WTC11 (cell line): ENCODE results near the gene ZNF648.

ENCODE experiments used
- CBFB ChIP-seq: sonication (generic); formaldehyde crosslinking; IDR thresholded peaks from 2 replicates; pipeline ENCODE4 v1.8.1; 2022; ENCODE audit warnings: mild to moderate bottlenecking, low read depth, missing genetic modification reagents
- CTCF ChIP-seq: fragments of 200-600 bp; IDR thresholded peaks from 2 replicates; pipeline ENCODE4 v1.8.0; 2022; ENCODE audit warnings: antibody characterized with exemption
- IRF2 ChIP-seq: sonication (generic); formaldehyde crosslinking; IDR thresholded peaks from 2 replicates; pipeline ENCODE4 v1.8.0; 2022; ENCODE audit warnings: low read depth, missing genetic modification reagents, borderline replicate concordance
- MAX ChIP-seq: sonication (generic); formaldehyde crosslinking; IDR thresholded peaks from 2 replicates; pipeline ENCODE4 v1.8.0; 2022; ENCODE audit warnings: mild to moderate bottlenecking, missing genetic modification reagents
- MYBL2 ChIP-seq: sonication (generic); formaldehyde crosslinking; IDR thresholded peaks from 2 replicates; pipeline ENCODE4 v1.8.1; 2023; ENCODE audit warnings: mild to moderate bottlenecking, moderate library complexity, missing genetic modification reagents
- OVOL2 ChIP-seq: fragments of 250-450 bp; sonication (Bioruptor Pico); IDR thresholded peaks from 2 replicates; pipeline ENCODE4 v1.9.0; 2021; ENCODE audit warnings: mild to moderate bottlenecking, borderline replicate concordance
- ZNF232 ChIP-seq: sonication (generic); formaldehyde crosslinking; IDR thresholded peaks from 2 replicates; pipeline ENCODE4 v1.8.0; 2022; ENCODE audit warnings: mild to moderate bottlenecking, missing genetic modification reagents

GRCh38 chr1:182038220-182038619 is 23.3 kb downstream of the ZNF648 start:
- TF ChIP-seq MYBL2 (no peak), CTCF (no peak), IRF2 (CRISPR knock-in tag) (no peak), MAX (CRISPR knock-in tag) (no peak), ZNF232 (CRISPR knock-in tag) (no peak), OVOL2 (CRISPR knock-in tag) (no peak), CBFB (CRISPR knock-in tag) (no peak)
